Measurements from ENCODE around the gene VTCN1. TPM values are rescaled to one million over a fixed set of nuclear protein-coding genes. Genes with fewer than 3 reads are reported as not detected.
A peak's percentile ranks its signal among the peaks of the same experiment; 100 is the strongest.

Gene VTCN1
- total RNA-seq, 8 experiments from 2014 or later, result 0.22 to 2.0 (median 0.43) TPM; not detected in 2

DNA sequence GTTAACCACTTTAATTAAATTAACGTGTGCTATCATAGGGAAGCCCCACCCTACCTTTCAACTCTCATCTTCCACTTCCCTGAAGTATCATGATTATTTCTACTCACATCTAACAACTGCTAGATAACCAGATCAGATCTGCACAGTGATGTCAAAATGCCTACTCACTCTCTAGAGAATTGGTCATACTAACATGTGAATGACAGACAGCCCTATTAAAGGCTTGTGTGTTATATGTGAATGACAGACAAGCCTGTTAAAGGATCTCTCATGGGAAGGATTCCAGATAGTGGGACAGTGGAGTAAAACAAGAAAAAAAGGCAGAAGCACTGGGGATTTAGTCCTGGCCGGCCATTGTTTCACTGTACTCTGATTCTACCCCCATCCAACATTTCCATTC, 12.6 kb downstream of the VTCN1 start:
- 0 to 100% (median 89%) methylated on average over 1 to 2 of the region's 2 CpGs; no CpG with 5 or more reads in 1 of the 10 experiments for WGBS, 10 experiments
- no peak for ATAC-seq (replicated peaks in 6 of 8)
- H3K4me3 ChIP-seq, result no peak overlapping the region

DNA sequence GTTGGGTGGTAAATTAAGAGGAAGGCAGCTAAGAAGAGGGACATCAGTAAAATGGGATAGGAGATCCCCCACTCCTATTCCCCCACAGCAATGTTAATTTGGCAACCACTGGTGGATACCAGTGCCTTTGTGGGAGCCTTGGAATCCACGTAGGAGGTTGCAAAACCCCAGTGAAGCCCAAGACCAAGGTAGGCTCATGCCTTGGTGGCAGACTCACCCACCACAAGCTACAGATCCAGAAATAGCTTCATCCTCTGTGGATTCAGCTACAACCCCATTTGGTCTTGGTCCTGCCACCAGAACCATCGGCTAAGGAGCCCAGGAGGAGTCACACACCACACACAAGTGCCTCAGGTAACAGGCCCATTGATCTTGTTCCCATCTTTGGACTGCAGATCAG, 21.0 kb downstream of the VTCN1 start:
- in situ Hi-C loops (cut with MboI; ENCODE audit: low pct_unique_long_range_greater_than_20kb in 2 of 9, low sequenced_read_pairs in 9 of 9, unreplicated experiment in 9 of 9), result loop anchor here in 1 of 9 experiments (25.0 kb wide), 1 partner anchor 98 kb away; no protein-coding TSS in a partner anchor
- no peak for ATAC-seq (replicated peaks in 6 of 8)

More for the DNA sequence above, 12.6 kb downstream of the VTCN1 start:
- H3K27ac ChIP-seq, result no peak overlapping the region
- no peaks in the 10 kb centered on the region for H3K4me1 ChIP-seq (replicated peaks in 1 of 2)
- in situ Hi-C loops (cut with MboI; ENCODE audit: low pct_unique_long_range_greater_than_20kb in 2 of 9, low sequenced_read_pairs in 9 of 9, unreplicated experiment in 9 of 9), result loop anchor here in 1 of 9 experiments (25.0 kb wide), 1 partner anchor 89 kb away; no protein-coding TSS in a partner anchor

GRCh38 chr1:117188816-117189437, 21.8 kb downstream of the VTCN1 start:
- Histone ChIP-seq H3K4me3 (no peak overlapping the region), H3K4me1 (replicated peaks in 1 of 2) (no peaks in the 10 kb centered on the region), H3K27ac (no peak overlapping the region)
- no peak for ATAC-seq (replicated peaks in 6 of 8)
- in situ Hi-C loops (cut with MboI; ENCODE audit: low pct_unique_long_range_greater_than_20kb in 2 of 9, low sequenced_read_pairs in 9 of 9, unreplicated experiment in 9 of 9), result loop anchor here in 1 of 9 experiments (25.0 kb wide), 1 partner anchor 98 kb away; no protein-coding TSS in a partner anchor
- WGBS, 10 experiments, result 30 to 87% (median 76%) methylated on average over 3 to 8 of the region's 8 CpGs

More for the DNA sequence above, 21.0 kb downstream of the VTCN1 start:
- no peak overlapping the region for H3K4me3 ChIP-seq
- H3K4me1 ChIP-seq (replicated peaks in 1 of 2), result no peaks in the 10 kb centered on the region
- no peak overlapping the region for H3K27ac ChIP-seq
- WGBS, 10 experiments, result 20 to 100% (median 88%) methylated on average over 1 to 2 of the region's 2 CpGs; no CpG with 5 or more reads in 3 of the 10 experiments

- Histone ChIP-seq H3K27ac (no peak overlapping the region), H3K4me1 (replicated peaks in 1 of 2) (no peaks in the 10 kb centered on the region), H3K4me3 (no peak overlapping the region)
- in situ Hi-C loops (cut with MboI; ENCODE audit: low pct_unique_long_range_greater_than_20kb in 2 of 9, low sequenced_read_pairs in 9 of 9, unreplicated experiment in 9 of 9), result loop anchor here in 1 of 9 experiments (25.0 kb wide), 1 partner anchor 99 kb away; no protein-coding TSS in a partner anchor
- 13 to 92% (median 75%) methylated on average over 1 to 5 of the region's 5 CpGs; no CpG with 5 or more reads in 2 of the 10 experiments for WGBS, 10 experiments
- peak in 5 of 8 experiments; percentile 40 to 85 (median 69) for ATAC-seq (replicated peaks in 6 of 8)
Measured at GRCh38 chr1:117188170-117188815, 22.4 kb downstream of the VTCN1 start.

GRCh38 chr1:117183112-117183511, 27.6 kb downstream of the VTCN1 start:
- H3K27ac ChIP-seq, result no peak overlapping the region
- H3K4me1 ChIP-seq (replicated peaks in 1 of 2), result peaks cover 16 to 19% of the 10 kb centered on the region in 2 donors
- H3K4me3 ChIP-seq, result no peak overlapping the region
- in situ Hi-C loops (cut with MboI; ENCODE audit: low pct_unique_long_range_greater_than_20kb in 2 of 9, low sequenced_read_pairs in 9 of 9, unreplicated experiment in 9 of 9), result loop anchor here in 1 of 9 experiments (25.0 kb wide), 1 partner anchor 104 kb away; no protein-coding TSS in a partner anchor
- WGBS, 10 experiments, result 33 to 100% (median 88%) methylated on average over 1 to 4 of the region's 4 CpGs; no CpG with 5 or more reads in 2 of the 10 experiments
- peak in 3 of 8 experiments; percentile 57 to 72 (median 64) for ATAC-seq (replicated peaks in 6 of 8)

DNA sequence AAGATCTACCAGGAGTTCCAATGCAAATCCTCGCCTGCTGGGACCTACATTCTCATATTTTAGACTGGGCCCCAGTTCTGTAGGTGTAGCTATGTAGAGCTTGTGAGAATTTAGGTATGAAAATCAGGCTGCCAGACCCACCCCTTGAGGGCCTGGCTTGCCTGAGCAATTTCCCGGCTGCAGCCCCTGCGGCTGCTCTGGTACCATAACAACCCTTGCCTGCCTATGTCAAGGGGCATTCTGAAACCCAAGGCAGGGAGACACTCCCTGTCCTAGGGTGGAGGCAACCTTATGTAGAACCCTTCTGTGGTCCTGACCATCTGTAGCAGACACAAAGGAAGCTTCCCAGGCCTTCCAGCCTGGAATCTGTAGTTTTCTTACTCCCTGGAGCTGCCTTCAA, 28.4 kb downstream of the VTCN1 start:
- in situ Hi-C loops (cut with MboI; ENCODE audit: low pct_unique_long_range_greater_than_20kb in 2 of 9, low sequenced_read_pairs in 9 of 9, unreplicated experiment in 9 of 9), result loop anchor here in 1 of 9 experiments (25.0 kb wide), 1 partner anchor 105 kb away; no protein-coding TSS in a partner anchor
- peaks cover 16 to 19% of the 10 kb centered on the region in 2 donors for H3K4me1 ChIP-seq (replicated peaks in 1 of 2)
- no peak overlapping the region for H3K4me3 ChIP-seq
- ATAC-seq (replicated peaks in 6 of 8), result peak in 3 of 8 experiments; percentile 33 to 63 (median 52)
- no peak overlapping the region for H3K27ac ChIP-seq
- 60 to 94% (median 86%) methylated on average over 1 to 3 of the region's 3 CpGs; no CpG with 5 or more reads in 5 of the 10 experiments for WGBS, 10 experiments

DNA sequence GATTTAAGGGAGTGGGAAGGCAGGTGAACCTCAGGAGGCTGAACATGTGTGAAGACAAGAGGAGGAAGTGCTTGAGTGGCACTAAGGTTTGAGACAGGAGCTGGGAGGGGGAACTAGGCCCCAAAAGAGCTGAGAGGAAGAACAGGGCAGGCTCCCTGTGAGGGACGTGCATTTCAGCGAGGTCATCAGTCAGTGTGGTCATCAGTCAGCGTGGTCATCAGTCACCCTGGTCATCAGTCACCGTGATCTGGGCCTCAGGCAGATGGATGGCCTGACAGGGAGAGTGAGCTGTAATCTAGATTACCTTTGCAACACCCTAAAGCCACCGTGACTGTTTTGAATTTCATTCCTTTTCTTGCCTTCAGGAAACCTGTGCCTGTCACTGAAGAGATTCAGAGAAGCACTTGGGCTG, 29.1 kb downstream of the VTCN1 start:
- ATAC-seq (replicated peaks in 6 of 8), result peak in 7 of 8 experiments; percentile 13 to 93 (median 84)
- in situ Hi-C loops (cut with MboI; ENCODE audit: low pct_unique_long_range_greater_than_20kb in 2 of 9, low sequenced_read_pairs in 9 of 9, unreplicated experiment in 9 of 9), result loop anchor here in 1 of 9 experiments (25.0 kb wide), 1 partner anchor 106 kb away; no protein-coding TSS in a partner anchor
- Histone ChIP-seq H3K4me3 (no peak overlapping the region), H3K27ac (no peak overlapping the region), H3K4me1 (replicated peaks in 1 of 2) (peaks cover 16 to 19% of the 10 kb centered on the region in 2 donors)
- WGBS, 10 experiments, result 30 to 60% (median 47%) methylated on average over 1 to 5 of the region's 5 CpGs; no CpG with 5 or more reads in 4 of the 10 experiments

DNA sequence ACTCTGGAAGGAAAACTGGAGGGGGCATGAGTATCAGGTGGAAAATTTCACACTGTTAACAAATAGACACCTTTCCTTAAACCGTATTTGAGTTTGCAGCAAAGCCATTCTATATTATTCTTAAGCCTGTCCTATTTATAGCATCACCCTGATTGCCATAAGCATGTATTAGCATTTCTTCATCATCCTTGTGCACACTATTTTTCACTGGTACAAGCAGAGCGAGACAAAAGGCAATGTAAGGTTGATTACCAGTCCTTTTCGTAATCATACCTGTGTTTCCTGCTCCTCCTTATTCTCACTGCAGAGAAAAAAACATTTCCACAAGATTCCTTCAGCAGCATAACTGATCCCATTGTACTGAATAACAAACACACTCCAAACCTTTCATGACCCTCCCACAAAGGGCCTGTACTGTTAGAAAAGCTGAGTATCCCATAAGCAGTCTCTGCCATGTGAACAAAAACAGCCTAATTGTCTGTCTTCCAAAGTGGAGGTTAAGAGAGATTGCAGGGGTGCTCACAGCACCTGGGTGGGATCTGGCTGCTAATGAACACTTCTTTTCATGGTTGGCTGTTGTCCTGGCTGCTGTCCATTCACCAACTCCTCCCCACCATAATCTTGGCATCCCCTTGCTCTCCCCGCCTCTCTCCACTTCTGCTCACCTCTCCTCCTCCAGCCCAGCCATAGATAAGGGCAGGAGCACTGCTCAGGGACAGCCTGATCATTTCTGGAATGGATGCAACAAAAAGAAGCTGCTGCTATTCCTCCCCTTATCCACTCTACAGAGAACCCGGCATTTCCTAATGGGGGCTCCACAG, 30.4 kb downstream of the VTCN1 start:
- no peak overlapping the region for H3K27ac ChIP-seq
- WGBS, 10 experiments, result 60 to 100% (median 85%) methylated on average over 2 to 5 of the region's 5 CpGs; no CpG with 5 or more reads in 1 of the 10 experiments
- H3K4me3 ChIP-seq, result no peak overlapping the region
- in situ Hi-C loops (cut with MboI; ENCODE audit: low pct_unique_long_range_greater_than_20kb in 2 of 9, low sequenced_read_pairs in 9 of 9, unreplicated experiment in 9 of 9), result loop anchor here in 1 of 9 experiments (25.0 kb wide), 1 partner anchor 107 kb away; no protein-coding TSS in a partner anchor
- peaks cover 16 to 19% of the 10 kb centered on the region in 2 donors for H3K4me1 ChIP-seq (replicated peaks in 1 of 2)
- peak in 6 of 8 experiments; percentile 19 to 60 (median 44) for ATAC-seq (replicated peaks in 6 of 8)

- no peak overlapping the region for H3K4me3 ChIP-seq
- in situ Hi-C loops (cut with MboI; ENCODE audit: low pct_unique_long_range_greater_than_20kb in 2 of 9, low sequenced_read_pairs in 9 of 9, unreplicated experiment in 9 of 9), result loop anchor here in 1 of 9 experiments (25.0 kb wide), 1 partner anchor 108 kb away; no protein-coding TSS in a partner anchor
- ATAC-seq (replicated peaks in 6 of 8), result no peak
- no peak overlapping the region for H3K27ac ChIP-seq
- peaks cover 19 to 20% of the 10 kb centered on the region in 2 donors for H3K4me1 ChIP-seq (replicated peaks in 1 of 2)
- WGBS, 10 experiments, result 50 to 96% (median 74%) methylated on average over 3 to 5 of the region's 5 CpGs; no CpG with 5 or more reads in 1 of the 10 experiments
Measured at GRCh38 chr1:117179471-117179870, 31.3 kb downstream of the VTCN1 start.

DNA sequence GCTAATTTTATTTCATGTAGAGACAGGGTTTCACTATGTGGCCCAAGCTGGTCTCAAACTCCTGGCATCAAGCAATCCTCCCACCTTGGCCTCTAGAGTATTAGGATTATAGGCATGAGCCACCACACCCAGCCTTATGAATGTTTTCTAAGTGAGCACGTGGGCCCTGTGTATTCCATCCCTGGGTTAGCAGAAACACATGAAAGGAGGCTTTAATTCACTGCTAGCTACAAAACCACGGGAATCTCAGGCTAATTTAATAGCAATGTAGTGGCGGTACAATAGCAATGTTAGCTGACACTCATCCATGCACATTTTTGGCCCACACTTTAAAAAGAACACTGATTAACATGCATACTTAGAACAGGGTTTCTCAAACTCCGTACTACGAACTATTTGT, 32.0 kb downstream of the VTCN1 start:
- no peak overlapping the region for H3K27ac ChIP-seq
- in situ Hi-C loops (cut with MboI; ENCODE audit: low pct_unique_long_range_greater_than_20kb in 2 of 9, low sequenced_read_pairs in 9 of 9, unreplicated experiment in 9 of 9), result loop anchor here in 1 of 9 experiments (25.0 kb wide), 1 partner anchor 109 kb away; no protein-coding TSS in a partner anchor
- WGBS, 10 experiments, result 28 to 97% (median 82%) methylated on average over 2 to 5 of the region's 5 CpGs; no CpG with 5 or more reads in 2 of the 10 experiments
- H3K4me1 ChIP-seq (replicated peaks in 1 of 2), result peaks cover 19 to 20% of the 10 kb centered on the region in 2 donors
- peak in 3 of 8 experiments; percentile 12 to 27 (median 24) for ATAC-seq (replicated peaks in 6 of 8)
- H3K4me3 ChIP-seq, result no peak overlapping the region

DNA sequence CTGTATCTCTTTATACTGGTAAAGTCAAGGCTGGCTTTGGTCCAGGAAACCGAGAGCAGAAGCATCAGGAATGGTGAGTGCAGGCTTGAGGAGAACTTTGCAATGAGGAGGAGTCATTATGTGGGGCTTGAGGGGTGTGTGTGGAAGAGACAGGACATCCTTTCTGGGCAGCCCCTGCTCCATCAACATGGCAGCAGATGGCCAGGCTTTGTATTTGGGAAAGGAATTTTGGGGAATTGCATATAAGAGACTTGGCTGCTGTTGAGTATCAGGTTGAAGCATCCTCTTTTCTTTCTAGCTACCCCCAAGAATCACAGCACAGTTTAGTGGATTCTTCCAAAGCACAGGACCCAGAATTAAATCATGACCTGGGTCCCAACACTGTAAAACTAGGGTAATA, 33.4 kb downstream of the VTCN1 start:
- H3K4me1 ChIP-seq (replicated peaks in 1 of 2), result peaks cover 20 to 22% of the 10 kb centered on the region in 2 donors
- 44 to 100% (median 100%) methylated on average over 1 of the region's 1 CpG; no CpG with 5 or more reads in 4 of the 10 experiments for WGBS, 10 experiments
- no peak overlapping the region for H3K4me3 ChIP-seq
- ATAC-seq (replicated peaks in 6 of 8), result no peak
- in situ Hi-C loops (cut with MboI; ENCODE audit: low pct_unique_long_range_greater_than_20kb in 2 of 9, low sequenced_read_pairs in 9 of 9, unreplicated experiment in 9 of 9), result loop anchor here in 1 of 9 experiments (25.0 kb wide), 1 partner anchor 110 kb away; no protein-coding TSS in a partner anchor
- no peak overlapping the region for H3K27ac ChIP-seq

GRCh38 chr1:117176579-117176978, 34.1 kb downstream of the VTCN1 start:
- H3K4me3 ChIP-seq, result no peak overlapping the region
- no peak for ATAC-seq (replicated peaks in 6 of 8)
- WGBS, 10 experiments, result 38 to 100% (median 87%) methylated on average over 1 to 6 of the region's 6 CpGs
- peaks cover 20 to 22% of the 10 kb centered on the region in 2 donors for H3K4me1 ChIP-seq (replicated peaks in 1 of 2)
- H3K27ac ChIP-seq, result no peak overlapping the region
- in situ Hi-C loops (cut with MboI; ENCODE audit: low pct_unique_long_range_greater_than_20kb in 2 of 9, low sequenced_read_pairs in 9 of 9, unreplicated experiment in 9 of 9), result loop anchor here in 1 of 9 experiments (25.0 kb wide), 1 partner anchor 111 kb away; no protein-coding TSS in a partner anchor
